K562 (cell line): ENCODE measurements around the gene ERCC2. TPM values are rescaled to one million over a fixed set of nuclear protein-coding genes. Genes with fewer than 3 reads are reported as not detected.

Source experiments
- ATAC-seq: fragments of 200-7000 bp; cut with Tn5 transposase; 3 replicates; pipeline ENCODE4 v1.9.1; 2020; ENCODE audit warnings: moderate library complexity
- BruUV-seq: library from RNA; stranded (reverse); fragments of 400-500 nt; replicated peaks from 2 replicates; lab custom pipeline; 2021; lab: Mats Ljungman, UMichigan
- CTCF ChIA-PET: fragments of 300-600 bp; formaldehyde crosslinking; extraction: SDS; loops from one replicate; lab custom pipeline; 2021; ENCODE audit warnings: low intra/inter-chr PET ratio; lab: Yijun Ruan, JAX
- POLR2A ChIA-PET: fragments of 300-600, 350-650 bp; sonication (Branson Sonifier 250); formaldehyde crosslinking; extraction: SDS; loops from one replicate; lab custom pipeline; 2021; ENCODE audit warnings: antibody characterized with exemption, inconsistent platforms; lab: Yijun Ruan, JAX
- DNase-seq, 4 experiments: peaks; one replicate each; pipeline versions ENCODE4 v3.0.0 to v3.0.0-alpha.2; 2011 to 2018; ENCODE audit warnings: low spot score in 3 of 4, mixed read lengths in 3 of 4; ENCODE audit errors: extremely low read depth in 1 of 4
- FAIRE-seq: peaks from 2 replicates; lab custom pipeline; 2011; peaks lifted over from hg19 to GRCh38; lab: Jason Lieb, UNC
- H2AFZ ChIP-seq: 2 replicates; pipeline ENCODE4 v1.6.0; 2011; ENCODE audit warnings: low read depth, low read length, control low read depth, inconsistent platforms
- H3K27ac ChIP-seq: fragments of 200-600 bp; 3 replicates; pipeline ENCODE4 v1.8.0; 2011; ENCODE audit warnings: low read depth, mild to moderate bottlenecking, control low read depth, inconsistent platforms, low read length, moderate library complexity, mixed read lengths; ENCODE audit errors: extremely low read depth
- H3K27me3 ChIP-seq, 2 experiments: fragments of 300-600 bp in 1 of 2; 2 replicates in 1 of 2; 3 replicates in 1 of 2; pipeline versions ENCODE4 v1.6.0 to v1.8.0; 2011; ENCODE audit warnings: inconsistent platforms in 2 of 2, low read length in 2 of 2, mild to moderate bottlenecking in 1 of 2, mixed read lengths in 1 of 2, moderate library complexity in 1 of 2; ENCODE audit not compliant: control insufficient read depth in 2 of 2, insufficient read depth in 2 of 2
- H3K36me3 ChIP-seq: fragments of 300-600 bp; 3 replicates; pipeline ENCODE4 v1.8.0; 2011; ENCODE audit warnings: mild to moderate bottlenecking, low read length, inconsistent platforms; ENCODE audit not compliant: control insufficient read depth, insufficient read depth
- H3K4me1 ChIP-seq, 2 experiments: fragments of 200-600 bp in 1 of 2; replicated peaks in 1 of 2; 2 replicates in 1 of 2; 3 replicates in 1 of 2; pipeline versions ENCODE4 v1.5.1 to v1.8.0; 2011; ENCODE audit warnings: inconsistent platforms in 2 of 2, low read length in 2 of 2, mild to moderate bottlenecking in 1 of 2, mixed read lengths in 1 of 2, moderate library complexity in 1 of 2; ENCODE audit not compliant: control insufficient read depth in 2 of 2, insufficient read depth in 2 of 2
- H3K4me2 ChIP-seq: 2 replicates; pipeline ENCODE4 v1.6.1; 2011; ENCODE audit warnings: low read length, control low read depth, inconsistent platforms, mixed read lengths; ENCODE audit not compliant: insufficient read depth
- H3K4me3 ChIP-seq: fragments of 200-600 bp; sonication (generic), shearing (Covaris generic); 2 replicates; pipeline ENCODE4 v1.5.1; 2016; ENCODE audit warnings: control low read depth, inconsistent platforms
- H3K79me2 ChIP-seq: fragments of 200-600 bp; 3 replicates; pipeline ENCODE4 v1.8.0; 2011; ENCODE audit warnings: low read length, inconsistent platforms; ENCODE audit not compliant: control insufficient read depth, insufficient read depth
- H3K9ac ChIP-seq, 2 experiments: 2 replicates each; pipeline versions ENCODE4 v1.6.0 to v1.6.1; 2011; ENCODE audit warnings: low read depth in 2 of 2, low read length in 2 of 2, control low read depth in 1 of 2, inconsistent platforms in 1 of 2, mild to moderate bottlenecking in 1 of 2, mixed read lengths in 1 of 2; ENCODE audit not compliant: insufficient read depth in 1 of 2
- H3K9me1 ChIP-seq: one replicate; pipeline ENCODE4 v1.6.0; 2011; ENCODE audit warnings: inconsistent platforms, mild to moderate bottlenecking, low read length, moderate library complexity; ENCODE audit not compliant: control insufficient read depth, insufficient read depth
- H3K9me3 ChIP-seq: replicated peaks from 2 replicates; pipeline ENCODE4 v1.5.1; 2011; ENCODE audit warnings: low read depth, low read length, inconsistent platforms; ENCODE audit not compliant: control insufficient read depth, insufficient read depth
- H4K20me1 ChIP-seq: replicated peaks from 2 replicates; pipeline ENCODE4 v1.6.1; 2011; ENCODE audit warnings: low read length, inconsistent platforms, mixed read lengths; ENCODE audit not compliant: control insufficient read depth, insufficient read depth
- BCOR ChIP-seq: fragments of 450-650 bp; IDR thresholded peaks from 2 replicates; pipeline ENCODE4 v1.6.1; 2016
- CXXC5 ChIP-seq: fragments of 250-450 bp; sonication (Bioruptor Pico); IDR thresholded peaks from 2 replicates; pipeline ENCODE4 v1.8.0; 2022; ENCODE audit warnings: inconsistent platforms, mild to moderate bottlenecking, moderate library complexity
- ELF4 ChIP-seq: fragments of 450-650 bp; formaldehyde crosslinking; IDR thresholded peaks from 2 replicates; pipeline ENCODE4 v1.4.0; 2022; ENCODE audit warnings: missing genetic modification characterization
- EP300 ChIP-seq: IDR thresholded peaks from 2 replicates; pipeline ENCODE4 v1.6.1; 2012; ENCODE audit warnings: low read length, improper control_type of control experiment
- FOXP1 ChIP-seq: sonication (generic); formaldehyde crosslinking; IDR thresholded peaks from 2 replicates; pipeline ENCODE4 v1.8.0; 2022; ENCODE audit warnings: mild to moderate bottlenecking, missing genetic modification reagents
- GATAD2A ChIP-seq: fragments of 450-650 bp; IDR thresholded peaks from 2 replicates; pipeline ENCODE4 v1.6.1; 2017
- KDM2B ChIP-seq: fragments of 250-450 bp; sonication (Bioruptor Pico); IDR thresholded peaks from 2 replicates; pipeline ENCODE4 v1.8.0; 2021; ENCODE audit warnings: mild to moderate bottlenecking, moderate library complexity
- LEF1 ChIP-seq: fragments of 450-650 bp; IDR thresholded peaks from 2 replicates; pipeline ENCODE4 v1.6.1; 2016; ENCODE audit warnings: mild to moderate bottlenecking
- NFXL1 ChIP-seq: fragments of 450-650 bp; formaldehyde crosslinking; IDR thresholded peaks from 2 replicates; pipeline ENCODE4 v1.4.0; 2021; ENCODE audit warnings: mild to moderate bottlenecking
- NR4A1 ChIP-seq, 2 experiments: fragments of 250-450 bp in 1 of 2; fragments of 450-650 bp in 1 of 2; sonication (Bioruptor Pico) in 1 of 2; IDR thresholded peaks; 2 replicates each; pipeline versions ENCODE4 v1.4.0 to v1.6.1; 2016 to 2020; ENCODE audit warnings: mild to moderate bottlenecking in 2 of 2, missing compliant biosample characterization in 1 of 2, missing genetic modification characterization in 1 of 2, moderate library complexity in 1 of 2
- NRF1 ChIP-seq, 2 experiments: fragments of 450-650 bp; IDR thresholded peaks in 1 of 2; conservative IDR thresholded peaks in 1 of 2; 2 replicates each; pipeline ENCODE4 v1.6.1; 2014; ENCODE audit warnings: mild to moderate bottlenecking in 2 of 2
- POLR3A ChIP-seq: IDR thresholded peaks from 2 replicates; pipeline ENCODE4 v1.6.1; 2011; ENCODE audit warnings: borderline replicate concordance, mild to moderate bottlenecking, moderate library complexity; ENCODE audit not compliant: insufficient read length, insufficient read depth; ENCODE audit errors: extremely low read depth
- SMARCB1 ChIP-seq: IDR thresholded peaks from 2 replicates; pipeline ENCODE4 v1.6.1; 2011; ENCODE audit warnings: improper control_type of control experiment, low read depth; ENCODE audit not compliant: insufficient read length
- TAL1 ChIP-seq: fragments of 450-650 bp; IDR thresholded peaks from 2 replicates; pipeline ENCODE4 v1.6.1; 2016; ENCODE audit warnings: mild to moderate bottlenecking
- ZNF165 ChIP-seq: fragments of 250-450 bp; sonication (Bioruptor Pico); IDR thresholded peaks from 2 replicates; pipeline ENCODE4 v1.4.0; 2020; ENCODE audit warnings: borderline replicate concordance
- ZNF586 ChIP-seq: fragments of 450-650 bp; formaldehyde crosslinking; conservative IDR thresholded peaks from 2 replicates; pipeline ENCODE4 v1.4.0; 2020; ENCODE audit warnings: mild to moderate bottlenecking, moderate library complexity
- ZNF75A ChIP-seq: fragments of 450-650 bp; formaldehyde crosslinking; IDR thresholded peaks from 2 replicates; pipeline ENCODE4 v1.4.0; 2020; ENCODE audit warnings: mild to moderate bottlenecking
- ZNF830 ChIP-seq: fragments of 250-450 bp; sonication (Bioruptor Pico); IDR thresholded peaks from 2 replicates; pipeline ENCODE4 v1.5.0; 2021; ENCODE audit warnings: mild to moderate bottlenecking
- WGBS: fragments of 100-300 bp; shearing (Covaris generic); methylation state at CpG from one replicate; pipeline ENCODE4 v1.1.6; 2016; ENCODE audit warnings: low coverage, mixed read lengths; ENCODE audit not compliant: insufficient coverage; ENCODE audit errors: missing lambda C conversion rate; 5-methylcytosine and 5-hydroxymethylcytosine counted together
- in situ Hi-C: fragments of 300-500 bp; cut with MboI; formaldehyde crosslinking; loops from 4 replicates; pipeline ENCODE4 v1.15.0; 2018; ENCODE audit warnings: inconsistent platforms, mixed read lengths
- intact Hi-C: fragments of 100-400 bp; cut with micrococcal nuclease; formaldehyde crosslinking; loops from 2 replicates; pipeline ENCODE4 v1.14.2; 2022
- polyA plus RNA-seq, 8 experiments: library from polyadenylated mRNA; depleted of rRNA in 4 of 8; stranded (reverse) in 5 of 8; unstranded in 3 of 8; fragments of >200 nt; fragmentation: Nextera tagmentation in 2 of 8; fragmentation: Illumina TruSeq in 1 of 8; extraction: Ambion mirVana in 2 of 8; extraction: Trizol in 1 of 8; gene quantifications; 2 replicates each; pipeline versions ENCODE4 v1.2.1 to v1.2.3, GENCODE V29; 2011 to 2014; ENCODE audit warnings: inconsistent platforms in 1 of 8, missing spikeins in 1 of 8
- total RNA-seq, 7 experiments: library from RNA; depleted of rRNA in 6 of 7; stranded (reverse); fragments of >200 nt in 6 of 7; fragmentation: Illumina TruSeq in 2 of 7; extraction: Trizol in 2 of 7; gene quantifications; 2 replicates each; pipeline versions ENCODE4 v1.2.1 to v1.2.3, GENCODE V29; 2011 to 2021; ENCODE audit warnings: low replicate concordance in 1 of 7
- TF ChIP-seq, protein P1 (sequence below): sonication (generic); formaldehyde crosslinking; IDR thresholded peaks from 2 replicates; pipeline ENCODE4 v1.8.1; 2023; ENCODE audit warnings: mild to moderate bottlenecking, missing genetic modification reagents

The ERCC2 gene
- total and polyA plus RNA-seq, 9 of the 15 experiments (the other 6 are each of a cell fraction or from before 2014, with no cell fraction given), result 2.2 to 55.9 (median 23.4) TPM

DNA sequence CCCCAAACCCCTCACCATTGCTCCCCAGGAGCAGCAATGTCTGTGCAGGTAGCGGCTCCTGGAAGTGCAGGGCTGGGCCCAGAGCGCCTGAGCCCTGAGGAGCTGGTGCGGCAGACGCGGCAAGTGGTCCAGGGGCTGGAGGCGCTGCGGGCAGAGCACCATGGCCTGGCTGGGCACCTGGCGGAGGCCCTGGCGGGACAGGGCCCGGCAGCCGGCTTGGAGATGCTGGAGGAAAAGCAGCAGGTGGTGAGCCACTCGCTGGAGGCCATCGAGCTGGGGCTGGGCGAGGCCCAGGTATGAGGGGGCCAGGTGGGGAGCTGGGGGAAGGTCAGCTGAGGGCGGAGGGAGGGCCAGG, 24.9 kb downstream of the ERCC2 start:
- no peak for ATAC-seq
- Histone ChIP-seq H3K27me3 (peaks cover 8 to 13% of the 10 kb centered on the region in 2 experiments; a peak in 3 of 5 replicates), H3K9me3 (no peaks in the 10 kb centered on the region), H3K27ac (no peak overlapping the region), H3K36me3 (peaks cover 10% of the 10 kb centered on the region; the same call in 1 of the 3 replicates), H3K9me1 (no peaks in the 10 kb centered on the region), H3K4me1 (peaks cover 2 to 61% of the 10 kb centered on the region in 2 experiments; a peak in 4 of 5 replicates), H3K79me2 (no peaks in the 10 kb centered on the region), H3K4me3 (no peak overlapping the region), H3K9ac (no peak overlapping the region), H3K4me2 (no peak overlapping the region), H4K20me1 (peaks cover 3% of the 10 kb centered on the region; the same call in 1 of the 2 replicates), H2AFZ (no peak overlapping the region)
- TF ChIP-seq ZNF165 (CRISPR knock-in tag) (no peak), CXXC5 (CRISPR knock-in tag) (no peak), NR4A1 (CRISPR knock-in tag; IDR thresholded peaks at IDR 0.05) (no peak), NR4A1 (tag; IDR thresholded peaks at IDR 0.05) (no peak), GATAD2A (no peak), LEF1 (no peak), ZNF75A (CRISPR knock-in tag) (no peak), KDM2B (CRISPR knock-in tag) (no peak), BCOR (no peak), NFXL1 (CRISPR knock-in tag) (no peak), EP300 (no peak), ZNF830 (CRISPR knock-in tag) (no peak), NRF1 (conservative IDR thresholded peaks at IDR 0.05 in 1 of 2, IDR thresholded peaks at IDR 0.05 in 1 of 2) (no peak), TAL1 (no peak), FOXP1 (CRISPR knock-in tag) (no peak), ELF4 (CRISPR knock-in tag) (no peak), SMARCB1 (no peak), POLR3A (no peak), ZNF586 (CRISPR knock-in tag) (no peak)
- TF ChIP-seq, protein P1, sequence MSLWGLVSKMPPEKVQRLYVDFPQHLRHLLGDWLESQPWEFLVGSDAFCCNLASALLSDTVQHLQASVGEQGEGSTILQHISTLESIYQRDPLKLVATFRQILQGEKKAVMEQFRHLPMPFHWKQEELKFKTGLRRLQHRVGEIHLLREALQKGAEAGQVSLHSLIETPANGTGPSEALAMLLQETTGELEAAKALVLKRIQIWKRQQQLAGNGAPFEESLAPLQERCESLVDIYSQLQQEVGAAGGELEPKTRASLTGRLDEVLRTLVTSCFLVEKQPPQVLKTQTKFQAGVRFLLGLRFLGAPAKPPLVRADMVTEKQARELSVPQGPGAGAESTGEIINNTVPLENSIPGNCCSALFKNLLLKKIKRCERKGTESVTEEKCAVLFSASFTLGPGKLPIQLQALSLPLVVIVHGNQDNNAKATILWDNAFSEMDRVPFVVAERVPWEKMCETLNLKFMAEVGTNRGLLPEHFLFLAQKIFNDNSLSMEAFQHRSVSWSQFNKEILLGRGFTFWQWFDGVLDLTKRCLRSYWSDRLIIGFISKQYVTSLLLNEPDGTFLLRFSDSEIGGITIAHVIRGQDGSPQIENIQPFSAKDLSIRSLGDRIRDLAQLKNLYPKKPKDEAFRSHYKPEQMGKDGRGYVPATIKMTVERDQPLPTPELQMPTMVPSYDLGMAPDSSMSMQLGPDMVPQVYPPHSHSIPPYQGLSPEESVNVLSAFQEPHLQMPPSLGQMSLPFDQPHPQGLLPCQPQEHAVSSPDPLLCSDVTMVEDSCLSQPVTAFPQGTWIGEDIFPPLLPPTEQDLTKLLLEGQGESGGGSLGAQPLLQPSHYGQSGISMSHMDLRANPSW, result no peak
- ChIA-PET POLR2A (interaction anchor here (0.6 to 2.5 kb wide), 3 partner anchors 9 to 296 kb away, joined by 3 to 6 read pairs (median 4); no protein-coding TSS in a partner anchor), CTCF (no interaction called here)
- in situ Hi-C loops, result no loop called here
- no peak for FAIRE-seq
- 76% methylated on average over 10 of the region's 15 CpGs for WGBS
- no TSS peak for BruUV-seq
- intact Hi-C loops, result no loop called here
- DNase-seq, result no peak
